ENCODE measurements around the gene MMP25.

- TF ChIP-seq, protein P1, sequence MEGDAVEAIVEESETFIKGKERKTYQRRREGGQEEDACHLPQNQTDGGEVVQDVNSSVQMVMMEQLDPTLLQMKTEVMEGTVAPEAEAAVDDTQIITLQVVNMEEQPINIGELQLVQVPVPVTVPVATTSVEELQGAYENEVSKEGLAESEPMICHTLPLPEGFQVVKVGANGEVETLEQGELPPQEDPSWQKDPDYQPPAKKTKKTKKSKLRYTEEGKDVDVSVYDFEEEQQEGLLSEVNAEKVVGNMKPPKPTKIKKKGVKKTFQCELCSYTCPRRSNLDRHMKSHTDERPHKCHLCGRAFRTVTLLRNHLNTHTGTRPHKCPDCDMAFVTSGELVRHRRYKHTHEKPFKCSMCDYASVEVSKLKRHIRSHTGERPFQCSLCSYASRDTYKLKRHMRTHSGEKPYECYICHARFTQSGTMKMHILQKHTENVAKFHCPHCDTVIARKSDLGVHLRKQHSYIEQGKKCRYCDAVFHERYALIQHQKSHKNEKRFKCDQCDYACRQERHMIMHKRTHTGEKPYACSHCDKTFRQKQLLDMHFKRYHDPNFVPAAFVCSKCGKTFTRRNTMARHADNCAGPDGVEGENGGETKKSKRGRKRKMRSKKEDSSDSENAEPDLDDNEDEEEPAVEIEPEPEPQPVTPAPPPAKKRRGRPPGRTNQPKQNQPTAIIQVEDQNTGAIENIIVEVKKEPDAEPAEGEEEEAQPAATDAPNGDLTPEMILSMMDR (IDR thresholded peaks at IDR 0.05; ENCODE audit: low read depth, low read length, poor library complexity, severe bottlenecking): no peak
- TF ChIP-seq EZH2phosphoT487 (IDR thresholded peaks at IDR 0.05; ENCODE audit: borderline replicate concordance, low read length): no peak
These were observed 17.5 kb upstream of the MMP25 start for GRCh38 chr16:3028716-3029319.

Measured in DOHH2 (cell line).